GM10847 (cell line): ENCODE data around the gene DCAF7.

Source experiments
- POLR2A ChIP-seq: IDR thresholded peaks from 2 replicates; pipeline ENCODE4 v1.6.1; 2011; ENCODE audit not compliant: insufficient read length; ENCODE audit errors: extremely low read depth

DCAF7 gene

DNA sequence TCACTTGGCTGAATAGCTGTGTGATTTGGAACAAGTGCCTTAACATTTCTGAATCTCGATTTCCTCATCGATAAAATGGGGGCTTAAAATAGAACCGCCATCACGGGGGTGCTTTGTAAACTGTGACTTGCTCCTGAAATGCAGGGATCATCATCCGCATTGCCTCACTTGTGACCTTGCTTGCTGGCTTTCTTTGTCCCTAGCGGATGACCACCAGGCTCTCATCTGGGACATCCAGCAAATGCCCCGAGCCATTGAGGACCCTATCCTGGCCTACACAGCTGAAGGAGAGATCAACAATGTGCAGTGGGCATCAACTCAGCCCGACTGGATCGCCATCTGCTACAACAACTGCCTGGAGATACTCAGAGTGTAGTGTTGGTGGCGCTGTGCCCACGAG is 38.5 kb downstream of the DCAF7 start:
- no peak for TF ChIP-seq POLR2A

DNA sequence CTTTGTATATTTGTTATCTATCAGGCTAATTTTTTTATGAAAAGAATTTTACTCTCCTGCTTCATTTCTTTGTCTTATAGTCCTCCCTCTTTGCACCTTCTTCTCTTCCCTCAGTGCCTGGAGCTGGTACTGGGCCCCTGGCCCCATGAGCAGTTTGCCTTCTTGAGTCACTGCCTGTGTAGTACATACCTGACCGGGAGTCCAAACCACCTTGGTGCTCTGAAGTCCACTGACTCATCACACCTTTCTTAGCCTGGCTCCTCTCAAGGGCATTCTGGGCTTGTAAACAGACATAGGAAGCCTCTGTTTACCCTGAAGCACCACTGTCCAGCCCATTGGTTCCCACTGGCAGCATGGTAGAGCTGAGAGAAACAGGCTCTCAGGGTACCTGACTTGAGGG is 39.4 kb downstream of the DCAF7 start:
- no peak for TF ChIP-seq POLR2A

DNA sequence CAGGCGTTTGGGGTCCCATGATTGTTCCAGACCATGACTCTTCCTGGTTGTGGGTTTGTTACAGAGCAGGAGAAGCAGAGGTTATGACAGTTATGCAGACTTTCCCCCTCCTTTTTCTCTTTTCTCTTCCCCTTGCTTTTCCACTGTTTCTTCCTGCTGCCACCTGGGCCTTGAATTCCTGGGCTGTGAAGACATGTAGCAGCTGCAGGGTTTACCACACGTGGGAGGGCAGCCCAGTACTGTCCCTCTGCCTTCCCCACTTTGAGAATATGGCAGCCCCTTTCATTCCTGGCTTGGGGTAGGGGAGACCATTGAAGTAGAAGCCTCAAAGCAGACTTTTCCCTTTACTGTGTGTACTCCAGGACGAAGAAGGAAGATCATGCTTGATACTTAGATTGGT is 42.5 kb downstream of the DCAF7 start:
- TF ChIP-seq POLR2A = no peak

DNA sequence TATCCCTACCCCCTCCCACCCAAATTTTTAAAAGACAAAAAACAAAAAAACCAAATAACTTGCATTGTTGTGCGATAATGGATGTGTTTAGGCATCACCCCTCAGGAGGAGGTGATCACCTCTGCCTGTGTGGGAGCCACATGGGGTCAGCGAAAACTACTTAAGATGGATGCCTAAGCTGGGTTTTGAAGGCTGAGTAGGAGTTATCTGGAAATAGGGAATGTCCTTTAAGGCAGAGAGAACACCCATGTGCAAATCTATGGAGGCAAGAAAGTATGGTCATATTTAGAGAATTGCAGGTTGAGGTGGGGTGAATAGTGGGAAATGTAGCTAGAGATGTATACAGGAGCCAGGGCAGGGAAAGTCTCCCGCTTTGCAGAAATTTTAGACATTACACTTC is 44.9 kb downstream of the DCAF7 start:
- TF ChIP-seq POLR2A = no peak

DNA sequence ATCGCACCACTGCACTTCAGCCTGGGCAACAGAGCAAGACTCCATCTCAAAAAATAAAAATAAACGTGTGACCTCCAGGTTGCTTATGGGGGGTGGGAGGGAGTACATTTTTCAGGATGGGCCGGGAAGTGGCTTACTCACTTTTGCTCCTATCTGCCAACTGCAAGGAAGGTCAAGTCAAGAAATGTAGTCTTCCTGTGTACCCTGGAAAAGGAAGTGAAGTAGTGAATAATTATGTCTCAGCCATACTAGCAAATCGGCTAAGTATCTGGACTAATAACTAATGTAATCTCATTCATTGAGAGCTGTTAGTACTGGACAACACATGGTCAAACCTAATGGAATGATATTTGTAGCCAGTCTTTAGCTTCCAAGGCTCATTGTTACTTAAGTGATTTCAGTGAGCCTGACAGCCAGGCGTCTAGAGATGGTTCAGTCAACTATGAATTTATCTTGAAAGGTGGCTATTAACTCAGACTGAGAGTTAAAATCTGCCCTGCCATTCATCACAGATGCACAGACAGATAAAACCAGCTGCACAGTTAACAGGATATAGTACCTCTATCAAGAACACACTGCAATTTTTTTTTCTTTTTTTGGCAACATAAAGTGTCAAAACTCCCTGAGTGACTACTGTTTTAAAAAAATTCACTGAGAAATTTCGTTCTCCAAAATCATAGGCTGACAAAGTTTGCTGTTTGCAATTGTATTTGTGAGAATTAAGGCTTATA is 46.7 kb downstream of the DCAF7 start:
- no peak for TF ChIP-seq POLR2A

DNA sequence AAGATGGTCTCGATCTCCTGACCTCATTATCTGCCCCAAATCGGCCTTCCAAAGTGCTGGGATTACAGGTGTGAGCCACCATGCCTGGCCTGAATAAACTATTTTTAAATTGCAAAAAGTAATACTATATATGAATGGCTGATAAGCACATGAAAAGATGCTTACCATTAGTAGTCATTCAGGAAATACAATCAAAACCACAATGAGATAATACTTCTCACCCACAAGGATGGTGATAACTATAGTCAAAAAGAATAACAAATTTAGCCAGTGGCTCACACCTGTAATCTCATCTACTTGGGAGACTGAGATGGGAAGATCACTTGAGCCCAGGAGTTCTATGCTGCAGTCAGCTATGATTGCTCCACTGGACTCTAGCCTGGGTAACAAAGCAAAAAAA is 48.0 kb downstream of the DCAF7 start:
- TF ChIP-seq POLR2A = no peak

DNA sequence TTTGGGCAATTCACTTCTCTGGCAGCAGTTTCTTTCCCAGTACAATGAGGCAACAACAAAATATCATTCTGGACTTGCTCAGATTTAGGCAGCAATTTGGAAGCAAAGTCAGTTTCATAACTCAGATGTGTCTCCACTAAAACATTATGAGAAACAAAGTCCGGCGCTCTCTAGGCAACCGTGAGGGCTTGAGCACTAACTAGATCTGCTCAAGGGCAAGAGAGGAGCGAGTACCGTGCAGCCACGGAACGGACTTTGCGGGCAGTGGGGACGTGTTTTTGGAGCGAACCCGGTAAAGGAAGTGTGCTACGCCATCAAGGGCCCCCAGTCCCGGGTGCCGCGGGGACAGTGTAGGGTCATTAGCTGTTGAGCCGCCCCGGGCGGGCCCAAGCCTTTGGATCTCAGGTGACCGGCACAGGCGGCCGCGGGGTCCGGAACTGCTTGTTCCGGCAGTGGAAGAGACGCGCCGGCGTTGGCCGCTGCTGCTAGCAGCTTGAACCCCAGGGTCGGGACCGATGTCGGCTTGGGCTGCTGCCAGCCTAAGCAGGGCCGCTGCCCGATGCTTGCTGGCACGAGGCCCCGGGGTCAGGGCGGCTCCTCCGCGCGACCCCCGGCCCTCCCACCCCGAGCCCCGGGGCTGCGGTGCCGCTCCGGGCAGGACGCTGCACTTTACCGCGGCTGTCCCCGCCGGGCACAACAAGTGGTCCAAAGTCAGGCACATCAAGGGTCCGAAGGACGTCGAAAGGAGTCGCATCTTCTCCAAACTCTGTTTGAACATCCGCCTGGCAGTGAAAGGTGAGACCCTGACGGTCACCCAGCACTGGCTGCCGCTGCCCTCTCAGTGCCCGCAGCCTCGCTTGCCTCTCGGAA is 50.5 kb downstream of the DCAF7 start, which contains the start of gene TACO1:
Gene TACO1, plus strand, starts transcription at position 327 of the 870 bp plus-strand sequence. Its CDS starts 189 bp downstream, at position 516.
- TF ChIP-seq POLR2A = peak; percentile 71

DNA sequence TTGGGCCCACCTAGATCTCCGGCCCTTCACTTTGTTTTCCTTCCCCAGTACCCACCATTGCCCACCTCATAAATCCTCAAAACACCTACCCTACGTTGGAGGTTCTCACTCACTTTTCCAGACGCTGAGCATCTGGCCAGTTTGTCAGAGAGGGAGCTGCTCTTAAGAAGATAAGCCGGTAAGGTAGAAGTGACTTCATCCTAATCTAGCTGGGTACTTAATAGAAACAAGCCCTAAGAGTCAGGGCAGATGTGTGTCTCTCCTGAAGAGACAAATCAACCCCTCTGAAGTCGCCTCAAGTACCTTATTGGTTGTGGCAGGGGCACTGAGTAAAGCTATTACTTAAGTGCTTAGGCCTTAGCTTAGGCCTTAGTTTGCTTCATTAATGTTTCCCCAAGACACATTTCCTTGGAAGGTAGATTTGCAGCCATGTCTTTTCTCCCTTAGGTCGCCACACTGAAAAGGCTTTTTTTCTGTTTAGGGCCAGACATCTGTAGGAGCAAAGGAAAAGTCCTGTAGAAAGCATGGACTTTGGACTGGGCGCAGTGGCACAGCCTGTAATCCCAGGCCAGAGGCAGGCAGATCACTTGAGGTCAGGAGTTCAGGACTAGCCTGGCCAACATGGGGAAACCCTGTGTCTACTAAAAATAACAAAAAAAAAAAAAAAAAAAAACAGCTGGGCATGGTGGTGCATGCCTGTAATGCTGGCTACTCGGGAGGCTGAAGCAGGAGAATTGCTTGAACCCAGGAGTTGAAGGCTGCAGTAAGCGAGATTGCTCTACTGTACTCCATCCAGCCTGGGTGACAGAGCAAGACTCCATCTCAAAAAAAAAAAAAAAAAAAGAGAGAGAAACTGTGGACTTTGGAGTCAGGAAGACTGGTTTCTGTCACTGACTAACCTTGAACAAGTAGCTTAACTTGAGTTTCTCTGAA is 51.4 kb downstream of the DCAF7 start:
- no peak for TF ChIP-seq POLR2A

DNA sequence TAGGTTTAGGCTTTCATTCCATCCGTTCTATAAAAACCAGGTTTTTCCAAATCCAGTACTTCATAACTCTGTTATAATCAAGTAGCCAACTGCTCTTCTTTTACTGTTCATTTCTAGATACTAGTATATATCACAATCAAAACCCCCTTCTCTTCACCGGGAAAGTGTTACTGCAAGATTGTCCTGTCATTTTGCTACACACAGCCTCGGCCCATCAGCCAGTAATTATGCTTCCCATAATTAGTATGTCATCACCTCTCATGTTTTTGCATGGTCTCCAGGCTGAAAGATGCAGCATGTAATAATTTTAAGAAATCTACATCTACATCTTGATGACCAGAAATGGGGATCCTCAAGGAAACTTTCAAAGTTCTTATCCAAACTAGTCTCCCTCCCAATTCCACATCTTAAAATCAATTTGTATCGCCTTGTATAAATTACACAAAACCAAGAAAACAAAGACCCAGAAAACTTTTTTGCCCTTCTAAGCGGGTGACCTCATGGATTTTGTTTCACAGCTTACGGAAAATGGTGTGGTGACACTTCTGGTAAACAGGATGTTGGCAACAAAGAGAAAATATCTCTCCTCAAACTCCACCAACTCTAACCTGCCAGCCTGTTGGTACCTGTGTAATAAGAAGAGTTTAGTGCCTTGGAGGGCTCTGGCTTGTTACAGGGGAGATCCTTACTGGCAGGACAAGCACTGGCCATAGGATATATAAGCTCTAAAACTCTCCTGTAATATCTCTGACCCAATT is 59.7 kb downstream of the DCAF7 start:
- no peak for TF ChIP-seq POLR2A

DNA sequence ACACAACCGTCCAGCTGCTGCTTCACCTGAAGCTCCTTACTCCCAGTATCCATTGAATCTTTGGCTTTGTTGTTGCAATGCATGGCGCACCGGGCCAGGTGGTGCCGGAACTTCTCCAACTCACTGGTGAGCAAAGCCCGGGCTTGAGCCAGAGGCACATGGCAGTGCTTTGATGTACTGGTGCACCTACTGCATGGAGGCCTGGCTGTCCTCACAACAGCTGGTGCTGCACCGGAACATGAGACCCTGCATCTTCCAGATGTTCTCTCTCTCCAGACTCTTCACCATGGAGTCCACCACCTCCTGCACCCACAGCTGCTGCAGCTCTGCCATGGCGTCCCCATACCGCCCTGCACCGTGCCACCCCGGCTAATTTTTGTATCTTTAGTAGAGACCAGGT is 60.6 kb downstream of the DCAF7 start:
- no peak for TF ChIP-seq POLR2A

DNA sequence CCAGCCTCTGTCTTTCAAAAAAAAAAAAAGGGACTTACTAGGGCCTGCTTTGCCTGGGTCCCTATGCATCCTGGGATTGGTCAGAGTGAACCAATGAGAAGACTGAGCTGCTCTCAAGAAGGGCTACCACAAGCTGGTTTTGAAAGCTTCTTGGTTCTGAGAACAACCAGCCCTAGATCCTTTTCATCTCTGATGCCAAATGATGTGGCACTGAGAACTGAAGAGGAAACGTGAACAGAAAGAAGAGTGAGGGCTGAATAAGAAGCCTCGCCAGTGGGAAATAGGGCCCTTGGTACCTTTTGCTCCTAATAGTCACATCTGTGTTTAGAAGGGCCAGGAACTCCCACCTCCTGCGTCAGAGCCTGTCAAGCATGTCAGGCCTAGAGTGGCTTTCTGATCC is 61.1 kb downstream of the DCAF7 start:
- no peak for TF ChIP-seq POLR2A

DNA sequence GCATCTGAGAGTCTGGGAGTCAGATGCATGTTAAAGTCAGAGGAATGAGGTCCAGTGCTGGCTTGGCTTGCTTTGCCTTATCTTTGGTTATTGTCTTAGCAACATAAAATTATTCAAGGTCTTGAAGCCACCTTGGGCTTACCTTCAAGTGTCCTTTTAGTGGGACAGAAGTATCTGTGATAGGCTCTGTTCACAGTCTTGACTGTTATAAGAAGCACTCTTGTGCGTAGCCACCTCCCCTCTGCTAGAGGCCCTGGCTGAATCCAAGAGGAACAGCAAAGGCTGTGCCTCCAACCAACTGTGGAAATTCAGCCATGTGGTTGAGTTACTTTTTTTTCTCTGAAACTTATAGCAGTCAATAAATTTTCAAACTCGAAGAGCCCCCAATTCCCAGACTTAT is 63.4 kb downstream of the DCAF7 start:
- no peak for TF ChIP-seq POLR2A

DNA sequence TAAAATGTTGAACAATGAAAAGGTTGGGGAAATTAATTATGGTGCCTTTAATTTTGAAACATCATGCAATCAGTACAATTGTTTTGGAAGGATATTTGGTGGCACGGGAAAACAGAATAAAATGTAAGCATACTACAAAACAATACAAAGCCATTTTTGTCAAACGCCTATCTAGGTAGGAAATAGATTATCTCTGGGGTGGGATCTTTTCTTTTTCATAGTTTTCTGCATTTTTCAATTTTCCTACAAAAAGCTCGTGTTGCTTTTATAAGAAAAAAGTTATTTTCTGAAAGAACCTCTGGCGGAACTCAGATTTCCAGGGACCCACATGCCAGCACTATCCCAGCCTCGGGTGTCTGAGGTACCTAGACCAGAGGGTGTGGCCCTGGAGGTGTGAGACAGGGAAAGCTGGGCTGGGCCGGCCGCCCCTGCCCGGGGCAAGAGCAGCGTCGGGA is 71.0 kb downstream of the DCAF7 start:
- TF ChIP-seq POLR2A = no peak
